ENCODE data around the gene MASP2.

- TF ChIP-seq, protein P1, sequence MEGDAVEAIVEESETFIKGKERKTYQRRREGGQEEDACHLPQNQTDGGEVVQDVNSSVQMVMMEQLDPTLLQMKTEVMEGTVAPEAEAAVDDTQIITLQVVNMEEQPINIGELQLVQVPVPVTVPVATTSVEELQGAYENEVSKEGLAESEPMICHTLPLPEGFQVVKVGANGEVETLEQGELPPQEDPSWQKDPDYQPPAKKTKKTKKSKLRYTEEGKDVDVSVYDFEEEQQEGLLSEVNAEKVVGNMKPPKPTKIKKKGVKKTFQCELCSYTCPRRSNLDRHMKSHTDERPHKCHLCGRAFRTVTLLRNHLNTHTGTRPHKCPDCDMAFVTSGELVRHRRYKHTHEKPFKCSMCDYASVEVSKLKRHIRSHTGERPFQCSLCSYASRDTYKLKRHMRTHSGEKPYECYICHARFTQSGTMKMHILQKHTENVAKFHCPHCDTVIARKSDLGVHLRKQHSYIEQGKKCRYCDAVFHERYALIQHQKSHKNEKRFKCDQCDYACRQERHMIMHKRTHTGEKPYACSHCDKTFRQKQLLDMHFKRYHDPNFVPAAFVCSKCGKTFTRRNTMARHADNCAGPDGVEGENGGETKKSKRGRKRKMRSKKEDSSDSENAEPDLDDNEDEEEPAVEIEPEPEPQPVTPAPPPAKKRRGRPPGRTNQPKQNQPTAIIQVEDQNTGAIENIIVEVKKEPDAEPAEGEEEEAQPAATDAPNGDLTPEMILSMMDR (IDR thresholded peaks at IDR 0.05 in 4 of 5, conservative IDR thresholded peaks at IDR 0.05 in 1 of 5), result no peak
- no peak for TF ChIP-seq POLR2A (IDR thresholded peaks at IDR 0.05)
Observed at GRCh38 chr1:11013160-11013531, 33.9 kb downstream of the MASP2 start.

All from gastrocnemius medialis (tissue), 4 donors.